ENCODE results near the gene TNNI3.
"Not testable (repeated sequence)": the region's sequence is repeated elsewhere in the genome, so short reads cannot be mapped to it uniquely, and the experiment has no call there.

The TNNI3 gene

DNA sequence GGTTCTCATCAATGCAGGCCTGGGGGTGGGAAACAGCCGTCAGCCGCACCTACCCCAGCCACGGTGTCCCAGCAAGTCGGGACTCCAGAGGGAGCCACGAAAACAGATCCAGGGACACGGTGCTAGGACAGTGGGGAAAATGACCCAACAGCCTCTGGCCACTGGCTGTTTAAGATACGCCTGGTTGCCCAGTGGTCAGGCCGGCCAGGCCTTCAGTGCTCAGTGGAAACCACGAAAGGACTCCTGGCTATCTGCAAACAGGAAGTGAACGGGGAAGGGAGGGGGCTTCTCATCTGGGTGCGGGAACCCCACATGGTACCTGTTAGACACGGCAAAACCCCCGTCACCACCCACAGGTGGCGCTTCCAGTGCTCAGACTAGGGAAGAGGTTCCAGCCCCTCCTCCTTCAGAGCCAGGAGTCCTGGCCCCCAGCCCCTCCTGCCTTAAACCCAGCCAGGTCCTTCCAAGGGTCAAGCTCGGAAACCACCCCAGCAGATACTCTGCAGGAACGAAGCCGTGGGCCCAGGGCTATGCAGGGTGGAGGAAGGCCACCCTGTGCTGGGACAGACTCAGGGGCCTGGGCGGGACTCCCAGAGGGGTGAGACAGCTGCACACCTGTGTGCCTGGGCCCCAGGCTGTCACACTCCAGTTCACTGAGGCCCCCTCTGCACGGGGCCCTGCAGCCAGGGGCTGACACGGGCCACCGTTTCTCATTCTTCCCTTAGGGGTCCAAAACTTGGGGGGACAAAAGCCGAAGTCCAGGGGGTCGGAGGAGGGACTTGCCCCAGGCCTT is 44.6 kb downstream of the TNNI3 start:
- no peak overlapping the region for H2AFZ ChIP-seq (ENCODE audit: low read depth)
- H3K4me2 ChIP-seq = no peak overlapping the region
- no peaks in the 10 kb centered on the region for H3K27me3 ChIP-seq (ENCODE audit: insufficient read depth, low read depth)
- H3K79me2 ChIP-seq (ENCODE audit: insufficient read depth, low read depth) = peaks cover 40% of the 10 kb centered on the region
- no peak overlapping the region for H3K4me3 ChIP-seq (IDR thresholded peaks at IDR 0.05; ENCODE audit: insufficient read depth, low read depth, low read length)
- no peaks in the 10 kb centered on the region for H4K20me1 ChIP-seq (ENCODE audit: insufficient read depth)
- TF ChIP-seq, protein P1, sequence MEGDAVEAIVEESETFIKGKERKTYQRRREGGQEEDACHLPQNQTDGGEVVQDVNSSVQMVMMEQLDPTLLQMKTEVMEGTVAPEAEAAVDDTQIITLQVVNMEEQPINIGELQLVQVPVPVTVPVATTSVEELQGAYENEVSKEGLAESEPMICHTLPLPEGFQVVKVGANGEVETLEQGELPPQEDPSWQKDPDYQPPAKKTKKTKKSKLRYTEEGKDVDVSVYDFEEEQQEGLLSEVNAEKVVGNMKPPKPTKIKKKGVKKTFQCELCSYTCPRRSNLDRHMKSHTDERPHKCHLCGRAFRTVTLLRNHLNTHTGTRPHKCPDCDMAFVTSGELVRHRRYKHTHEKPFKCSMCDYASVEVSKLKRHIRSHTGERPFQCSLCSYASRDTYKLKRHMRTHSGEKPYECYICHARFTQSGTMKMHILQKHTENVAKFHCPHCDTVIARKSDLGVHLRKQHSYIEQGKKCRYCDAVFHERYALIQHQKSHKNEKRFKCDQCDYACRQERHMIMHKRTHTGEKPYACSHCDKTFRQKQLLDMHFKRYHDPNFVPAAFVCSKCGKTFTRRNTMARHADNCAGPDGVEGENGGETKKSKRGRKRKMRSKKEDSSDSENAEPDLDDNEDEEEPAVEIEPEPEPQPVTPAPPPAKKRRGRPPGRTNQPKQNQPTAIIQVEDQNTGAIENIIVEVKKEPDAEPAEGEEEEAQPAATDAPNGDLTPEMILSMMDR (conservative IDR thresholded peaks at IDR 0.05; ENCODE audit: low read depth, low read length) = no peak
- H3K9ac ChIP-seq = no peak overlapping the region
- no peak overlapping the region for H3K27ac ChIP-seq
- no peaks in the 10 kb centered on the region for H3K36me3 ChIP-seq (ENCODE audit: insufficient read depth)
- peaks cover 7% of the 10 kb centered on the region for H3K4me1 ChIP-seq (ENCODE audit: low read depth, poor library complexity, severe bottlenecking)

DNA sequence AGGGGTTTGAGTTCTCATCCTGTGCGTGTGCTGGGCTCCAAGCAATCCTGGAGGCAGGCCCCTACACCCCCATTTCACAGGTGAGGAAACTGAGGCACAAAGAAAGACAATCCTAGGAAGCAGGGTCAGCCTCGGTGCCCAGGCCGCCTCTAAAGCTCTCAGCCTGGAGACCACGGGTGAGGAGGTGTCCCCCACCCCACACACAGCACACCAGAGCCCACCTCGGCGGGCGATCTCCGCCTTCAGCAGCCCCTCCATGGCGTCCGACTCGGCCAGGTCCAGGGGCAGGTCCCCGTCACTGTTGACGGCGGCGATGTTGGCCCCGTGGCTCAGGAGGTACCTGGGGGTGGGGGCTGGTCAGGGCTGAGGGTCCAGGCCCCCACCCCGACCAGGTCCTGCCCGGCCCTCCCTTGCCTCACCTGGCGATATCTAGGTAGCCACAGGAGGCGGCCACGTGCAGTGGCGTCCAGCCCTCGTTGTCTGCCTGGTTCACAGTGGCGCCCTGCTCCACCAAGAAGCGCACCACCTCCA is 45.2 kb downstream of the TNNI3 start:
- TF ChIP-seq, protein P1 (conservative IDR thresholded peaks at IDR 0.05; ENCODE audit: low read depth, low read length) = no peak
- no peak overlapping the region for H2AFZ ChIP-seq (ENCODE audit: low read depth)
- H3K4me1 ChIP-seq (ENCODE audit: low read depth, poor library complexity, severe bottlenecking) = peaks cover 6% of the 10 kb centered on the region
- no peaks in the 10 kb centered on the region for H4K20me1 ChIP-seq (ENCODE audit: insufficient read depth)
- no peak overlapping the region for H3K4me2 ChIP-seq
- no peak overlapping the region for H3K4me3 ChIP-seq (IDR thresholded peaks at IDR 0.05; ENCODE audit: insufficient read depth, low read depth, low read length)
- peaks cover 40% of the 10 kb centered on the region for H3K79me2 ChIP-seq (ENCODE audit: insufficient read depth, low read depth)
- H3K36me3 ChIP-seq (ENCODE audit: insufficient read depth) = no peaks in the 10 kb centered on the region
- no peak overlapping the region for H3K27ac ChIP-seq
- no peak overlapping the region for H3K9ac ChIP-seq
- H3K27me3 ChIP-seq (ENCODE audit: insufficient read depth, low read depth) = no peaks in the 10 kb centered on the region

DNA sequence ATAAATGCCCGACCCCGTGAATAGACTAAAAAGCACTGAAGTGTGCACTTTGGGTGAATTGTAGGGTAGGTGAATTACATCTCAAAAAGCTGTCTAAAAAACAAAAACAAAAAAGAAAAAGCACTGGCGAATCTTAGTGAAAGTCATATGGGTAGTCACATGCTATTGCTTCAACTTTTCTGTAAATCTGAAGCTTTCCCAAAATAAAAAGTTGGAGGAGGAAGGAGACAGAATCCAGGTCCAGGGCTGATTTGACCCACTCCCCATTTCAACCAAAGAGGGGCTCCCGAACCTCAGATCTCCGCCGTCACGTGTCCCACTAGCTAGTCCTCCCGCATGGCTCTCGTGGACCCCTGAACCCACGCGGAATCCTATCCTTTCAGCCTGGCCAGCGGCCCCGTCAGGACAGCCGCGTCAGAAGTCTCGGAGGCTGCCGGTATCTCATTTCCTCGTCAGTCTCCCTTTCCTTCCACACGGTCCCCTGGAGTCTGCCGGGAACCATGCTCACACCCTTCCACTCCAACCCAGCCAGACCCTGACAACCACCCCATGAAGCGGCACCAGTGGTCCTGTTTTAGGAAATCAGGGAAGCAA is 46.2 kb downstream of the TNNI3 start:
- no peak overlapping the region for H3K9ac ChIP-seq
- no peak overlapping the region for H3K4me3 ChIP-seq (IDR thresholded peaks at IDR 0.05; ENCODE audit: insufficient read depth, low read depth, low read length)
- H3K79me2 ChIP-seq (ENCODE audit: insufficient read depth, low read depth) = peaks cover 33% of the 10 kb centered on the region
- H3K36me3 ChIP-seq (ENCODE audit: insufficient read depth) = no peaks in the 10 kb centered on the region
- H3K4me2 ChIP-seq = no peak overlapping the region
- H3K27ac ChIP-seq = no peak overlapping the region
- no peaks in the 10 kb centered on the region for H4K20me1 ChIP-seq (ENCODE audit: insufficient read depth)
- peaks cover 6% of the 10 kb centered on the region for H3K4me1 ChIP-seq (ENCODE audit: low read depth, poor library complexity, severe bottlenecking)
- no peaks in the 10 kb centered on the region for H3K27me3 ChIP-seq (ENCODE audit: insufficient read depth, low read depth)
- no peak overlapping the region for H2AFZ ChIP-seq (ENCODE audit: low read depth)
- TF ChIP-seq, protein P1 (conservative IDR thresholded peaks at IDR 0.05; ENCODE audit: low read depth, low read length) = no peak

DNA sequence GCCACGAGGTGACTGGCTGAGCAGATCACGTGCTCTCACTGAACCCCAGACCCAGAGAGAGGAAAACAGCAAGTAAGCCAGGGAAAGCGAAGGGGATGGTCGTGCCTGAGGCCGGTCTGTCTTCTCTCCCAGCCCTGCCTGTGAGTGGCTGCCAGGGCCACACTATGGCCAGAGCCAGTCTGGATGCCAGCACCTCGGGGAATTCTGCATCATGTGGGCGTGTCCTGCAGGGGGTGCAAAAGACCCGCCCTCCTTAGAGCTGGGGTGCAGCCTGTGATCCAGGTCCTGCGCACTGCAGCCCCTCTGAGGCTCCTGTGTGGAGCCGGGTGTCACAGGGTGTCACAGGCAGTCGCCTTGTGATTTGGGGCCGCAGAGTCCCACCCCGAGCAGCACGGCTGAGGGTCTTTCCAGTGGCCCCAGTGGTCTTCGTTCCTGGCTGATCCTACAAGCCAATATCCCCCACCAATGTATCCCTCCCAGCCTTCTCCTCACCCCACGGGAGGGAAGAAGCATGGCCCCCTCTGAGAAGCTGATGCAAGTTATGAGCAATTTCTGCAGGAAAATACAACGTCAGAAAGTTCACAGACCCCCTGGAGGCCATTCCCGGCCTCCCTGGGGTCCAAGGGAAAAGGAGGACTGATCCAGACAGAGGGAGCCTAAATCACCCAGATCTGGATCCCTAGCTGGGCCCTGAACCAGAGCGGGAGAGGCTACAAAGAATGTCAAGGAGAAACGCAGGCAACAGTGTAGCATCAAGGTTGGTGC is 47.8 kb downstream of the TNNI3 start:
- Histone ChIP-seq H3K27ac (no peak overlapping the region), H4K20me1 (ENCODE audit: insufficient read depth) (no peaks in the 10 kb centered on the region), H3K79me2 (ENCODE audit: insufficient read depth, low read depth) (peaks cover 16% of the 10 kb centered on the region; the same call in 1 of the 2 replicates), H3K4me2 (no peak overlapping the region), H3K27me3 (ENCODE audit: insufficient read depth, low read depth) (no peaks in the 10 kb centered on the region), H2AFZ (ENCODE audit: low read depth) (no peak overlapping the region), H3K4me3 (IDR thresholded peaks at IDR 0.05; ENCODE audit: insufficient read depth, low read depth, low read length) (no peak overlapping the region), H3K4me1 (ENCODE audit: low read depth, poor library complexity, severe bottlenecking) (no peaks in the 10 kb centered on the region), H3K9ac (no peak overlapping the region), H3K36me3 (ENCODE audit: insufficient read depth) (no peaks in the 10 kb centered on the region)
- TF ChIP-seq, protein P1 (conservative IDR thresholded peaks at IDR 0.05; ENCODE audit: low read depth, low read length) = no peak

DNA sequence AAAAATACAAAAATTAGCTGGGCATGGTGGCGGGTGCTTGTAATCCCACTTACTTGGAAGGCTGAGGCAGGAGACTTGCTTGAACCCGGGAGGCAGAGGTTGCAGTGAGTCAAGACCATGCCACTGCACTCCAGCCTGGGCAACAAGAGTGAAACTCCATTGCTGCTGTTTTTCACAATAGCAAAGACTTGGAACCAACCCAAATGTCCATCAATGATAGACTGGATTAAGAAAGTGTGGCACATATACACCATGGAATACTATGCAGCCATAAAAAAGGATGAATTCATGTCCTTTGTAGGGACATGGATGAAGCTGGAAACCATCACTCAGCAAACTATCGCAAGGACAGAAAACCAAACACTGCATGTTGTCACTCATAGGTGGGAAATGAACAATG is 50.3 kb downstream of the TNNI3 start:
- not testable (repeated sequence) for H3K36me3 ChIP-seq (ENCODE audit: insufficient read depth); H4K20me1 ChIP-seq (ENCODE audit: insufficient read depth); H3K4me3 ChIP-seq (IDR thresholded peaks at IDR 0.05; ENCODE audit: insufficient read depth, low read depth, low read length); H2AFZ ChIP-seq (ENCODE audit: low read depth); H3K27me3 ChIP-seq (ENCODE audit: insufficient read depth, low read depth); H3K4me2 ChIP-seq; H3K79me2 ChIP-seq (ENCODE audit: insufficient read depth, low read depth); H3K4me1 ChIP-seq (ENCODE audit: low read depth, poor library complexity, severe bottlenecking); H3K27ac ChIP-seq; H3K9ac ChIP-seq
